Activated naive CD8-positive, alpha-beta T cell treated with anti-CD3 and anti-CD28 coated beads for 36 hours (primary cell): ENCODE measurements around the gene ADAM12. TPM values are rescaled to one million over a fixed set of nuclear protein-coding genes. Genes with fewer than 3 reads are reported as not detected.

Source experiments
- DNase-seq: peaks from one replicate; pipeline ENCODE4 v3.0.0; 2021
- H3K27ac Mint-ChIP-seq: one replicate; pipeline ENCODE4 v1.8.0; 2022; ENCODE audit warnings: mild to moderate bottlenecking, moderate library complexity, mixed read lengths
- H3K27me3 Mint-ChIP-seq: one replicate; pipeline ENCODE4 v1.8.0; 2022; ENCODE audit warnings: mild to moderate bottlenecking, mixed read lengths
- H3K36me3 Mint-ChIP-seq: one replicate; pipeline ENCODE4 v1.8.0; 2021; ENCODE audit warnings: mild to moderate bottlenecking, mixed read lengths
- H3K4me1 Mint-ChIP-seq: one replicate; pipeline ENCODE4 v1.8.0; 2021; ENCODE audit warnings: mixed read lengths
- H3K4me3 Mint-ChIP-seq: one replicate; pipeline ENCODE4 v1.8.0; 2022; ENCODE audit warnings: mild to moderate bottlenecking, moderate library complexity, mixed read lengths
- H3K9me3 Mint-ChIP-seq: one replicate; pipeline ENCODE4 v1.8.0; 2022; ENCODE audit warnings: mixed read lengths
- total RNA-seq, 2 experiments: library from RNA; stranded (reverse); gene quantifications; one replicate each; pipeline ENCODE4 v1.2.3, GENCODE V29; 2021

Gene ADAM12
- total RNA-seq, 2 experiments from 2014 or later = 0.08 TPM; not detected in 1

- no peak overlapping the region for H3K27ac Mint-ChIP-seq
- no peaks in the 10 kb centered on the region for H3K36me3 Mint-ChIP-seq
- no peaks in the 10 kb centered on the region for H3K9me3 Mint-ChIP-seq
These were observed 300.3 kb downstream of the ADAM12 start for GRCh38 chr10:126087796-126088505.

DNA sequence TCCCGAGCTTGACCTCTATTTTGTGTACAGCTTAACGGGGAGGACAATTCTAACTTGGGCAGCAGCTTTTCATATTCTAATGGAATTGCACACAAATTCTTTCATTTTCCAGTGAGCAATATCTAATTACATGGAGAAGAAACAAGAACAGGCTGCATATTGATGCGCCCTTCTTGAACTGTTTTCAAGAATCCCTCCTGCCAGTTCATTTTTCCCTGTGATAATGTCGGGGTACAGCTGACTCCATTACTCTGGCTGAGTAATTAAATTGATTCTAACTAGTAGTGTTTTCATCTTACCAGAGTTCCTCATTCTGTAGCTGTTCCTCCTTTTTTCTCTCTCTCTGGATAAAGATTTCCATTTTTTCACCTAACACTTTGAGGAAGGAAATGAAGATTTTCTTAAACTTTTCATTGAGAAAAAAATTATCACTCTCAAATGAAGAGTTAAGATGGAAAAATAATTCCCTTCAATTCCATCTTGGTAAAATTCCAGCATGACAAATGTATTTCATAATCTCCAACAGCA, 301.1 kb downstream of the ADAM12 start:
- H3K9me3 Mint-ChIP-seq = no peaks in the 10 kb centered on the region
- no peak overlapping the region for H3K27ac Mint-ChIP-seq
- H3K27me3 Mint-ChIP-seq = peaks cover 4% of the 10 kb centered on the region
- H3K4me1 Mint-ChIP-seq = no peaks in the 10 kb centered on the region
- no peaks in the 10 kb centered on the region for H3K36me3 Mint-ChIP-seq
- no peak for DNase-seq
- H3K4me3 Mint-ChIP-seq = no peak overlapping the region

More at GRCh38 chr10:126087796-126088505, 300.3 kb downstream of the ADAM12 start:
- Mint-ChIP-seq H3K4me1 (no peaks in the 10 kb centered on the region), H3K27me3 (peaks cover 4% of the 10 kb centered on the region), H3K4me3 (no peak overlapping the region)
- no peak for DNase-seq

- H3K36me3 Mint-ChIP-seq = no peaks in the 10 kb centered on the region
- no peak overlapping the region for H3K27ac Mint-ChIP-seq
- H3K27me3 Mint-ChIP-seq = peaks cover 8% of the 10 kb centered on the region
- no peak for DNase-seq
- H3K4me1 Mint-ChIP-seq = no peaks in the 10 kb centered on the region
- no peaks in the 10 kb centered on the region for H3K9me3 Mint-ChIP-seq
- no peak overlapping the region for H3K4me3 Mint-ChIP-seq
These were observed 302.5 kb downstream of the ADAM12 start for GRCh38 chr10:126085806-126086205.

DNA sequence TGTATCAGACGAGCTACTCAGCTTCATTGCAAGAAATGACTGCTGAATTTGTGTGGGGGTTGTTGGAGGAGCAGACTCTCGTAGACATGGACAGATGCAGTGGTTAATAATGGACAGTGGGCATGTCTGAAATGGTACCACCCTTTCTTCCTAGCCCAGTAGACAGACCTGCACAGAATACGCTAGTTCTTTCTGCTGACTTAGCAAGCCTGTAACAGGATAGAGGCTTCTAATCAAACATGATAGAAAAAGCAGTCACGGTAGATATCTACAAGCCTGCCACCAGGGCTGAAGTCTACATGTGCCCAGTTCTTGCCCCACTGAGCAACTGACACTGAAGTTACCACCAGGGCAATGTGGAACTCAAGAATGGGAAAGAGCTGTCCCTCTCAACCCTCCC, 303.9 kb downstream of the ADAM12 start:
- peaks cover 8% of the 10 kb centered on the region for H3K27me3 Mint-ChIP-seq
- DNase-seq = no peak
- H3K4me1 Mint-ChIP-seq = no peaks in the 10 kb centered on the region
- H3K9me3 Mint-ChIP-seq = no peaks in the 10 kb centered on the region
- H3K4me3 Mint-ChIP-seq = no peak overlapping the region
- H3K36me3 Mint-ChIP-seq = no peaks in the 10 kb centered on the region
- no peak overlapping the region for H3K27ac Mint-ChIP-seq

- Mint-ChIP-seq H3K36me3 (no peaks in the 10 kb centered on the region), H3K27me3 (peaks cover 12% of the 10 kb centered on the region), H3K4me1 (no peaks in the 10 kb centered on the region), H3K27ac (no peak overlapping the region), H3K9me3 (no peaks in the 10 kb centered on the region), H3K4me3 (no peak overlapping the region)
- no peak for DNase-seq
These were observed 305.3 kb downstream of the ADAM12 start for GRCh38 chr10:126083009-126083408.

- Mint-ChIP-seq H3K27ac (no peak overlapping the region), H3K27me3 (peaks cover 10% of the 10 kb centered on the region), H3K36me3 (no peaks in the 10 kb centered on the region), H3K9me3 (no peaks in the 10 kb centered on the region), H3K4me1 (no peaks in the 10 kb centered on the region), H3K4me3 (no peak overlapping the region)
- DNase-seq = no peak
These were observed 306.3 kb downstream of the ADAM12 start for GRCh38 chr10:126081841-126082466.

- Mint-ChIP-seq H3K9me3 (no peaks in the 10 kb centered on the region), H3K4me3 (no peak overlapping the region), H3K27me3 (peaks cover 10% of the 10 kb centered on the region), H3K36me3 (no peaks in the 10 kb centered on the region), H3K27ac (no peak overlapping the region), H3K4me1 (no peaks in the 10 kb centered on the region)
- DNase-seq = no peak
These were observed 307.3 kb downstream of the ADAM12 start for GRCh38 chr10:126080879-126081411.

GRCh38 chr10:126080291-126080825, 307.9 kb downstream of the ADAM12 start:
- Mint-ChIP-seq H3K4me3 (no peak overlapping the region), H3K4me1 (no peaks in the 10 kb centered on the region), H3K27ac (no peak overlapping the region), H3K36me3 (no peaks in the 10 kb centered on the region), H3K9me3 (no peaks in the 10 kb centered on the region), H3K27me3 (peaks cover 12% of the 10 kb centered on the region)
- no peak for DNase-seq

GRCh38 chr10:126075009-126075408, 313.3 kb downstream of the ADAM12 start:
- Mint-ChIP-seq H3K4me1 (no peaks in the 10 kb centered on the region), H3K27me3 (peaks cover 11% of the 10 kb centered on the region), H3K27ac (no peak overlapping the region), H3K9me3 (no peaks in the 10 kb centered on the region), H3K4me3 (no peak overlapping the region), H3K36me3 (no peaks in the 10 kb centered on the region)
- DNase-seq = no peak

DNA sequence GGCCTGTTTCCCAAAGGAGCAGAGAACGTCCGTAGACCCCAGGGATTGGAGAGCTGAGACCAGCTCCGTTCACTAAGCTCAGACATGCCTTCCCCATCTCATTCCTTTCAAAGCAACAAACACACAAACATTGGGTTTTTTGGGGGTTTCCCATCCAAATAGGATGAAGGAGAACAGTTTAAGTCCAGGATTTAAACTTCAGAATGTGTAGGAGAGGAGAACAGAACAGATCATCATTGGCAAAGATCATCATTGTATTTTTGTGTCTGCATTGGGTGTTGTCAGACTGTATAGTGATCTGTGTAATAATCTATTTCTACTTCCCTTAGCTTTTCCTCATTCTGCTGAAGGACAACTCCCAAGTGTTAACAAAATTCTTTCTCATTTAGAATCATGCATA, 314.0 kb downstream of the ADAM12 start:
- DNase-seq = no peak
- Mint-ChIP-seq H3K4me1 (no peaks in the 10 kb centered on the region), H3K4me3 (no peak overlapping the region), H3K9me3 (no peaks in the 10 kb centered on the region), H3K36me3 (no peaks in the 10 kb centered on the region), H3K27ac (no peak overlapping the region), H3K27me3 (peaks cover 10% of the 10 kb centered on the region)

DNA sequence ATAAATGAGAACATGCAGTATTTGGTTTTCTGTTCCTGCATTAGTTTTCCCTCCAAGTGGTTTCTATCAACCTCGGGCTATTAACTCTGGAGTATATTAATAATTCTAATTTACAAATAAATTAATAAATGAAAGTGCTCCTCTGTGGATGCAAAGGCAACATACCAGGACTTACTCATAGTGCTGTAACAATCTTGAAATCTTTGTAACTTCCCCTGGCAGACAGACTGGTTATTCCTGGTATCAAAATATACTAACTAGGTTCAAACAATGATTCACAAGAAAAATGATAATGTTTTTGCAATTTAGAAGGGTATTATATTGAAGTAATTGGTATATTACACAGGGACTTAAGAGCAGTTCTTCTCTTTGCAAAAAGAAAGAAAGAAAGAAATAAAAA, 314.7 kb downstream of the ADAM12 start:
- Mint-ChIP-seq H3K36me3 (no peaks in the 10 kb centered on the region), H3K9me3 (no peaks in the 10 kb centered on the region), H3K4me1 (no peaks in the 10 kb centered on the region), H3K27ac (no peak overlapping the region), H3K27me3 (peaks cover 5% of the 10 kb centered on the region), H3K4me3 (no peak overlapping the region)
- no peak for DNase-seq

DNA sequence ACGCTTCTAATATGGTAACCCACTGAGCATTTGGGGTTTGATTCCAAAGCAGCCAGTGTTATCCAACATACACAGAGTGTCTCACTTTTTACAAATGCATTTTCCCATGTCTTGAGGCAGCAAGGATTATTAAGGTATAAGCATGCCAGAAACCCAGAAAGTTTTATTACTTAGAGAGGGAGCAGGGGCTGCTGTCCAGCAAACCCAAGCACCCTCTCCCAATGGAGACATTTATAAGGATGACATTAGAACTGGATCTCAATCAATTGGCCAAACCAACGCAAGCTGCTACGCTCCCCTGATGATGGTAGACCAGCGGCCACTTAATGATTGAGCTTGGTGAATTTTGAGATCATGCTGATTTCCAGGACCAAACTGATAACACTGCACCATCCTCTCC, 315.7 kb downstream of the ADAM12 start:
- no peak for DNase-seq
- H3K4me3 Mint-ChIP-seq = no peak overlapping the region
- no peaks in the 10 kb centered on the region for H3K9me3 Mint-ChIP-seq
- H3K4me1 Mint-ChIP-seq = no peaks in the 10 kb centered on the region
- H3K27ac Mint-ChIP-seq = no peak overlapping the region
- peaks cover 5% of the 10 kb centered on the region for H3K27me3 Mint-ChIP-seq
- no peaks in the 10 kb centered on the region for H3K36me3 Mint-ChIP-seq

- no peak overlapping the region for H3K4me3 Mint-ChIP-seq
These were observed 317.6 kb downstream of the ADAM12 start for GRCh38 chr10:126070476-126071215.

GRCh38 chr10:126068322-126068721, 320.0 kb downstream of the ADAM12 start:
- no peaks in the 10 kb centered on the region for H3K4me1 Mint-ChIP-seq
- H3K36me3 Mint-ChIP-seq = no peaks in the 10 kb centered on the region
- no peaks in the 10 kb centered on the region for H3K27me3 Mint-ChIP-seq
- no peak for DNase-seq
- H3K9me3 Mint-ChIP-seq = no peaks in the 10 kb centered on the region
- H3K27ac Mint-ChIP-seq = no peak overlapping the region
- H3K4me3 Mint-ChIP-seq = no peak overlapping the region

More at GRCh38 chr10:126070476-126071215, 317.6 kb downstream of the ADAM12 start:
- no peak for DNase-seq
- H3K27me3 Mint-ChIP-seq = peaks cover 5% of the 10 kb centered on the region
- no peak overlapping the region for H3K27ac Mint-ChIP-seq
- H3K4me1 Mint-ChIP-seq = no peaks in the 10 kb centered on the region
- H3K36me3 Mint-ChIP-seq = no peaks in the 10 kb centered on the region
- no peaks in the 10 kb centered on the region for H3K9me3 Mint-ChIP-seq

GRCh38 chr10:126066456-126066855, 321.8 kb downstream of the ADAM12 start:
- Mint-ChIP-seq H3K4me3 (no peak overlapping the region), H3K9me3 (no peaks in the 10 kb centered on the region), H3K27me3 (no peaks in the 10 kb centered on the region), H3K27ac (no peak overlapping the region), H3K36me3 (no peaks in the 10 kb centered on the region), H3K4me1 (no peaks in the 10 kb centered on the region)
- no peak for DNase-seq
